ENCODE data around the gene CCDC167. TPM values are rescaled to one million over a fixed set of nuclear protein-coding genes. Genes with fewer than 3 reads are reported as not detected.

CCDC167 gene
- total and polyA plus RNA-seq, 10 of the 15 experiments (the other 5 are each of a cell fraction or from before 2014, with no cell fraction given): 74.9 to 380 (median 137) TPM

DNA sequence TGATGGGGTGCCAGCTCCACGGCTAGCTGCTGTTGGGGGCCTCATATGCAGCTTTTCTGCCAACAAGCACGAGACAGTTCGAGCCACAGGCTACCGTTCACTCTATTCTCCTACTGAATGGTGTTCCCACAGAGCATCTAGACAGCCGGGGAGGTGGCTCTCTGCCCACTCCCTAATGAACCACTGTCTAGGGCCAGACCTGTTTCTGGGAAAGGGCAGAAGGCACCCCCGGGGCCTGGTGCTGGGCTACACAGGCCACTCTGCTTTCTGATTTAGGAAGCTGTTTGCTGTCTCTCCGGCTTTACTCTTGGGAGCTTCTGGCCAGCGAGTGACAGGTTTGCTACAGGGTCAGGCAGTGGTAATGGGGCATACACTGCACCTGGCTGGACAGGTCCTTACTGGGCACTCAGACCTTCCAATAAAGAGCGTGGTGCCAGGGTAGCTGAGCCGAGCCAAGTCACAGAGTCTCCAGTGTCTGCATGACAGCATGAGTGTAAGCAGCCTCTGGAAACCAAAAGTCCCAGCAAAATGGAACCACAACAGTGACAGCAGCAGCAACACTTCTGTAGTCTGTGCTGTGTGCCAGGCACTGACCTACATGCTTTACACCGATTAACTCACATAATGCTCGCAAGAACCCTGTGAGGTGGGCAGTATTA is 8.4 kb downstream of the CCDC167 start:
- Histone ChIP-seq H4K20me1 (ENCODE audit: control insufficient read depth, insufficient read depth) (no peaks in the 10 kb centered on the region), H3K9ac (ENCODE audit: control insufficient read depth, insufficient read depth, low read length) (no peak overlapping the region), H2AFZ (ENCODE audit: control insufficient read depth, low read depth, low read length) (no peak overlapping the region), H3K4me3 (no peak overlapping the region), H3K27me3 (replicated peaks in 1 of 2; ENCODE audit: control insufficient read depth in 2 of 2, insufficient read depth in 2 of 2, low read length in 1 of 2) (no peaks in the 10 kb centered on the region), H3K9me3 (replicated peaks; ENCODE audit: control insufficient read depth, insufficient read depth, low read length) (no peaks in the 10 kb centered on the region; the same call in 2 of the 3 replicates), H3K79me2 (ENCODE audit: control insufficient read depth, insufficient read depth, low read length) (peaks cover 37% of the 10 kb centered on the region), H3K4me2 (ENCODE audit: control insufficient read depth, insufficient read depth) (no peak overlapping the region), H3K27ac (ENCODE audit: control insufficient read depth, insufficient read depth) (peak overlapping the region; percentile 69), H3K4me1 (ENCODE audit: control insufficient read depth, insufficient read depth, low read length) (peaks cover 65% of the 10 kb centered on the region), H3K36me3 (ENCODE audit: control insufficient read depth in 2 of 2, insufficient read depth in 2 of 2, low read length in 1 of 2) (peaks cover 0 to 11% of the 10 kb centered on the region in 2 experiments)
- WGBS (ENCODE audit: insufficient coverage, insufficient replicate concordance, low lambda C conversion rate, missing lambda C conversion rate): 74% methylated on average over 12 of the region's 12 CpGs
- DNase-seq (ENCODE audit: low read depth, low spot score) (no peak), ATAC-seq (peak; percentile 29), FAIRE-seq (no peak)
- intact Hi-C loops (cut with micrococcal nuclease; ENCODE audit: unreplicated experiment) (no loop called here), in situ Hi-C loops (cut with MboI) (loop anchor here (10.0 kb wide), 1 partner anchor 64 kb away; no protein-coding TSS in a partner anchor)
- ChIA-PET SMC1A (ENCODE audit: uncharacterized antibody, unreplicated experiment) (interaction anchor here (0.7 to 7.0 kb wide), 20 partner anchors 11 to 545 kb away, joined by 3 to 92 read pairs (median 4); partner anchors contain the start of genes CCDC167 and CMTR1), POLR2A (interaction anchor here (1.0 to 6.3 kb wide), 10 partner anchors 9 to 73 kb away, joined by 3 to 53 read pairs (median 6); partner anchors contain the start of genes CCDC167 and CMTR1), RAD21 (ENCODE audit: unreplicated experiment) (interaction anchor here (0.6 to 4.1 kb wide), 15 partner anchors 10 to 218 kb away, joined by 3 to 32 read pairs (median 6); no protein-coding TSS in a partner anchor), CTCF (interaction anchor here (0.8 to 7.8 kb wide), 15 partner anchors 11 to 215 kb away, joined by 3 to 97 read pairs (median 5); no protein-coding TSS in a partner anchor)
- BruUV-seq (replicated peaks): no TSS peak
- TF ChIP-seq RELB (IDR thresholded peaks at IDR 0.05; ENCODE audit: low read depth) (no peak), RAD51 (IDR thresholded peaks at IDR 0.05) (no peak), SREBF2 (IDR thresholded peaks at IDR 0.05; ENCODE audit: low read length) (no peak), EGR1 (IDR thresholded peaks at IDR 0.05; ENCODE audit: borderline replicate concordance in 1 of 2, low read depth in 2 of 2, low read length in 2 of 2) (no peak), STAT3 (IDR thresholded peaks at IDR 0.05; ENCODE audit: low read depth, low read length) (no peak), MAX (IDR thresholded peaks at IDR 0.05; ENCODE audit: low read depth, low read length) (no peak), RBBP5 (conservative IDR thresholded peaks at IDR 0.05) (no peak), WRNIP1 (IDR thresholded peaks at IDR 0.05; ENCODE audit: borderline replicate concordance, low read depth, low read length) (no peak), BCL11A (IDR thresholded peaks at IDR 0.05; ENCODE audit: low read depth, low read length) (no peak), CBX3 (IDR thresholded peaks at IDR 0.05; ENCODE audit: borderline replicate concordance, low read depth) (no peak), ZNF622 (IDR thresholded peaks at IDR 0.05) (no peak), BACH1 (IDR thresholded peaks at IDR 0.05; ENCODE audit: borderline replicate concordance) (no peak), USF1 (IDR thresholded peaks at IDR 0.05; ENCODE audit: borderline replicate concordance, extremely low read length, insufficient read depth, low read depth, low read length) (no peak)
- TF ChIP-seq, protein P1, sequence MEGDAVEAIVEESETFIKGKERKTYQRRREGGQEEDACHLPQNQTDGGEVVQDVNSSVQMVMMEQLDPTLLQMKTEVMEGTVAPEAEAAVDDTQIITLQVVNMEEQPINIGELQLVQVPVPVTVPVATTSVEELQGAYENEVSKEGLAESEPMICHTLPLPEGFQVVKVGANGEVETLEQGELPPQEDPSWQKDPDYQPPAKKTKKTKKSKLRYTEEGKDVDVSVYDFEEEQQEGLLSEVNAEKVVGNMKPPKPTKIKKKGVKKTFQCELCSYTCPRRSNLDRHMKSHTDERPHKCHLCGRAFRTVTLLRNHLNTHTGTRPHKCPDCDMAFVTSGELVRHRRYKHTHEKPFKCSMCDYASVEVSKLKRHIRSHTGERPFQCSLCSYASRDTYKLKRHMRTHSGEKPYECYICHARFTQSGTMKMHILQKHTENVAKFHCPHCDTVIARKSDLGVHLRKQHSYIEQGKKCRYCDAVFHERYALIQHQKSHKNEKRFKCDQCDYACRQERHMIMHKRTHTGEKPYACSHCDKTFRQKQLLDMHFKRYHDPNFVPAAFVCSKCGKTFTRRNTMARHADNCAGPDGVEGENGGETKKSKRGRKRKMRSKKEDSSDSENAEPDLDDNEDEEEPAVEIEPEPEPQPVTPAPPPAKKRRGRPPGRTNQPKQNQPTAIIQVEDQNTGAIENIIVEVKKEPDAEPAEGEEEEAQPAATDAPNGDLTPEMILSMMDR (IDR thresholded peaks at IDR 0.05 in 2 of 3, conservative IDR thresholded peaks at IDR 0.05 in 1 of 3; ENCODE audit: control insufficient read depth in 2 of 3, extremely low read depth in 1 of 3, insufficient read depth in 1 of 3, low read depth in 3 of 3, low read length in 3 of 3): no peak
